K562 (cell line): ENCODE data around the gene MLLT6. TPM values are rescaled to one million over a fixed set of nuclear protein-coding genes. Genes with fewer than 3 reads are reported as not detected.

Experiments used
- BRD4 ChIP-seq: fragments of 200-600 bp; sonication (generic); IDR thresholded peaks from 2 replicates; pipeline ENCODE4 v1.6.1; 2017; ENCODE audit warnings: inconsistent platforms
- CBFA2T3 ChIP-seq: fragments of 450-650 bp; IDR thresholded peaks from 2 replicates; pipeline ENCODE4 v1.6.1; 2017
- CCNT2 ChIP-seq: IDR thresholded peaks from 2 replicates; pipeline ENCODE4 v1.6.1; 2011; ENCODE audit warnings: borderline replicate concordance, low read depth, mild to moderate bottlenecking, moderate library complexity, mixed read lengths, low read length; ENCODE audit not compliant: insufficient read length; ENCODE audit errors: extremely low read depth
- CEBPZ ChIP-seq: fragments of 150-350 bp; IDR thresholded peaks from 2 replicates; pipeline ENCODE4 v1.6.1; 2014; ENCODE audit warnings: low read depth, mild to moderate bottlenecking, low read length, borderline replicate concordance
- CREBBP ChIP-seq: IDR thresholded peaks from one replicate; pipeline ENCODE4 v1.6.1; 2012; ENCODE audit warnings: low read depth, mild to moderate bottlenecking, control low read depth, inconsistent platforms, low read length
- E2F6 ChIP-seq, 2 experiments: IDR thresholded peaks; 2 replicates each; pipeline ENCODE4 v1.6.1; 2011; ENCODE audit warnings: borderline replicate concordance in 1 of 2, control low read depth in 1 of 2, low read depth in 1 of 2, low read length in 1 of 2, mild to moderate bottlenecking in 1 of 2, mixed read lengths in 1 of 2, moderate library complexity in 1 of 2; ENCODE audit not compliant: insufficient read depth in 1 of 2, insufficient read length in 1 of 2, poor library complexity in 1 of 2, severe bottlenecking in 1 of 2; ENCODE audit errors: extremely low read depth in 1 of 2
- ELF2 ChIP-seq: fragments of 250-450 bp; sonication (Bioruptor Pico); IDR thresholded peaks from 2 replicates; pipeline ENCODE4 v1.5.0; 2021; ENCODE audit warnings: mild to moderate bottlenecking
- IRF1 ChIP-seq: sonication (generic); formaldehyde crosslinking; IDR thresholded peaks from 2 replicates; pipeline ENCODE4 v1.8.0; 2022; ENCODE audit warnings: missing genetic modification reagents, mild to moderate bottlenecking, borderline replicate concordance
- IRF2 ChIP-seq: sonication (generic); formaldehyde crosslinking; IDR thresholded peaks from 2 replicates; pipeline ENCODE4 v1.8.1; 2022; ENCODE audit warnings: mild to moderate bottlenecking, missing genetic modification reagents
- RBM22 ChIP-seq: fragments of 200-400 bp; formaldehyde crosslinking; IDR thresholded peaks from 2 replicates; pipeline ENCODE4 v1.6.1; 2018; ENCODE audit warnings: low read length, low read depth; ENCODE audit not compliant: poor library complexity, severe bottlenecking
- SP1 ChIP-seq: sonication (generic); formaldehyde crosslinking; IDR thresholded peaks from 2 replicates; pipeline ENCODE4 v1.8.1; 2022; ENCODE audit warnings: mild to moderate bottlenecking, missing genetic modification reagents
- TCF3 ChIP-seq: sonication (generic); formaldehyde crosslinking; IDR thresholded peaks from 2 replicates; pipeline ENCODE4 v1.4.0; 2020; ENCODE audit warnings: mild to moderate bottlenecking, missing genetic modification reagents
- TRIM28 ChIP-seq: fragments of 450-650 bp; IDR thresholded peaks from 2 replicates; pipeline ENCODE4 v1.6.1; 2017
- XRCC5 ChIP-seq: fragments of 200-400 bp; formaldehyde crosslinking; IDR thresholded peaks from 2 replicates; pipeline ENCODE4 v1.6.1; 2017; ENCODE audit warnings: low read depth, mild to moderate bottlenecking, low read length
- ZHX1 ChIP-seq: fragments of 150-350 bp; conservative IDR thresholded peaks from 2 replicates; pipeline ENCODE4 v1.6.1; 2014; ENCODE audit warnings: low read length
- ZNF133 ChIP-seq: fragments of 250-450 bp; sonication (Bioruptor Pico); IDR thresholded peaks from 2 replicates; pipeline ENCODE4 v1.4.0; 2020; ENCODE audit warnings: mild to moderate bottlenecking
- ZNF655 ChIP-seq: fragments of 250-450 bp; sonication (Bioruptor Pico); IDR thresholded peaks from 2 replicates; pipeline ENCODE4 v1.5.0; 2021
- ZSCAN29 ChIP-seq: fragments of 450-650 bp; IDR thresholded peaks from 2 replicates; pipeline ENCODE4 v1.6.1; 2017
- polyA plus RNA-seq, 8 experiments: library from polyadenylated mRNA; depleted of rRNA in 4 of 8; stranded (reverse) in 5 of 8; unstranded in 3 of 8; fragments of >200 nt; fragmentation: Nextera tagmentation in 2 of 8; fragmentation: Illumina TruSeq in 1 of 8; extraction: Ambion mirVana in 2 of 8; extraction: Trizol in 1 of 8; gene quantifications; 2 replicates each; pipeline versions ENCODE4 v1.2.1 to v1.2.3, GENCODE V29; 2011 to 2014; ENCODE audit warnings: inconsistent platforms in 1 of 8, missing spikeins in 1 of 8
- total RNA-seq, 7 experiments: library from RNA; depleted of rRNA in 6 of 7; stranded (reverse); fragments of >200 nt in 6 of 7; fragmentation: Illumina TruSeq in 2 of 7; extraction: Trizol in 2 of 7; gene quantifications; 2 replicates each; pipeline versions ENCODE4 v1.2.1 to v1.2.3, GENCODE V29; 2011 to 2021; ENCODE audit warnings: low replicate concordance in 1 of 7

MLLT6 gene
- total and polyA plus RNA-seq, 9 of the 15 experiments (the other 6 are each of a cell fraction or from before 2014, with no cell fraction given), result 3.1 to 71.7 (median 30.0) TPM

GRCh38 chr17:38703742-38704605 lies 1.1 kb upstream of the MLLT6 start (continued):
- TF ChIP-seq ELF2 (CRISPR knock-in tag), result no peak
- TF ChIP-seq IRF1 (CRISPR knock-in tag), result no peak
- TF ChIP-seq TRIM28, result peak; percentile 48; the same call in 1 of the 2 replicates
- TF ChIP-seq TCF3 (CRISPR knock-in tag), result no peak
- TF ChIP-seq BRD4, result no peak
- no peak for TF ChIP-seq SP1 (CRISPR knock-in tag)
- no peak for TF ChIP-seq RBM22
- TF ChIP-seq ZSCAN29, result 0 out of 2 replicates have a peak, but pooled peaks have one; percentile 22
- TF ChIP-seq IRF2 (CRISPR knock-in tag), result no peak
- no peak for TF ChIP-seq CEBPZ
- peak in 1 of 2 experiments; percentile 48 for TF ChIP-seq E2F6 (IDR thresholded peaks at IDR 0.05; ENCODE audit: borderline replicate concordance in 1 of 2, extremely low read depth in 1 of 2, insufficient read depth in 1 of 2, insufficient read length in 1 of 2, low read depth in 1 of 2, low read length in 1 of 2, poor library complexity in 1 of 2, severe bottlenecking in 1 of 2)
- TF ChIP-seq ZHX1, result no peak
- no peak for TF ChIP-seq CREBBP
- TF ChIP-seq CCNT2, result peak; percentile 49
- TF ChIP-seq CBFA2T3, result no peak
- no peak for TF ChIP-seq ZNF655 (CRISPR knock-in tag)
- TF ChIP-seq ZNF133 (CRISPR knock-in tag), result no peak
- TF ChIP-seq XRCC5, result no peak
